Skin epidermis (tissue), 12 donors: Measurements from ENCODE around the gene TRAPPC5.

Source experiments
- H3K27ac ChIP-seq, 21 experiments: fragments of 200-600 bp; sonication (generic) in 11 of 21; one replicate each; pipeline ENCODE4 v1.5.0; 2020; ENCODE audit warnings: mild to moderate bottlenecking in 3 of 21, inconsistent platforms in 2 of 21, moderate library complexity in 2 of 21
- H3K4me3 ChIP-seq, 7 experiments: fragments of 200-600 bp; sonication (generic) in 2 of 7; one replicate each; pipeline ENCODE4 v1.5.0; 2020; ENCODE audit warnings: inconsistent platforms in 2 of 7, mild to moderate bottlenecking in 2 of 7, moderate library complexity in 1 of 7

Gene TRAPPC5

DNA sequence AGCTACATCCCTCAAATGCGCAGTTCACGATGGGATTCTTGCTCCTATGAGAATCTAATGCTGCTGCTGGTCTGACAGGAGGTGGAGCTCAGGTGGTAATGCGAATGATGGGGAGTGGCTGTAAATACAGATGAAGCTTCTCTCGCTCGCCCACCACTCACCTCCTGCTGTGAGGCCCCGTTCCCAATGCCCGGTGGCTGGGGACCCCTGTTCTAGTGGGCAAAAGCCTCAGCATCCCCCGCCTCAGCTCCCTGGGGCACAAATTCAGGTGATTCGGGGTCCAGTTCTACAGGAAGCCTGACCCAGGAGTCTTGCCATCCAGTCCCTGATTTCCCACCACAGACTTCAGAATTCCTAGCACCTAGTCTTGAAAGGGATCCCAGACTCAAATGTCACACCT, 8.1 kb upstream of the TRAPPC5 start:
- no peak overlapping the region for H3K4me3 ChIP-seq
- no peak overlapping the region for H3K27ac ChIP-seq

DNA sequence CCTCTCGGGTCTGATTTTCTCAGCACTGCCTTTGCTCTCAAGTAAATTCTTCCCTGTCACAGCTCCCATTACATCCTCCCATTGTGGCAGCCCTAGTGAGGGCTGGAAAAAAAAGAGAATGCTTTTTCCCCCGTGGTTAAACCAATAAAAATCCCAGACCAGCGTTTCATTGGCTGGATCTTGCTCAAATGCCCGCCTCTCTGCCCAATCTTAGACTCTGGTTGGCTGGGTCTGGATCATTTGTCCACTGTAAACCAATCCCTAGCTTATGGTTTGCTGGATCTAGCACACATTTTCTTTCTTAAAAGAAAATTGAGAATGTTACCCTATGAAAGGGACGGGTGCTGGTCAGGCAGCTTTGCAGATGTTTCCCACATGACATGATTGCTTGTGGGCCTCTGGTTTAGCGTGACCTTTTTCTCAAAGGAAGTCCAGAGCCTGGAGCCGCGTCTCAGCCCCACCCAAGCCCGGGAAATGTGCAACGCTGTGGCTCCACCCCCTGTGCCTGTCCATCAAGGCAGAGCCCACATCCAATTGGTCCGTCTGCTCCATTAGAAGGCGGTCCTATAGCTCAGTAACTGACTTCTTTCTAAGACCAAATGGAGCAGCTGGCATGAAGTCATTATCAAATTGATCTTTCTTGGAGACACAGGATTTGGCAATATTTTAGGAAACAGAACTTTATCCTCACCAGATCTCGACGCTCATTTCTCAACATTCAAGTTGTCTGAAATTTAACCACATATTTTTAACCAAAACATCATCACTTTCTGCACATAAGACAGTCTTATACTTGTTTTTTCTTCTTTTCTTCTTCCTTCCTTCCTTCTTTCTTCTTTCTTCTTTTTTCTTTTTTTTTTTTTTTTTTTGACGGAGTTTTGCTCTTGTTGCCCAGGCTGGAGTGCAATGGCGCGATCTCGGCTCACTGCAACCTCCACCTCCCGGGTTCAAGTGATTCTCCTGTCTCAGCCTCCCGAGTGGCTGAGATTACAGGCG, 6.3 kb upstream of the TRAPPC5 start:
- Histone ChIP-seq H3K27ac (peak overlapping the region in 1 of 21 experiments; percentile 21), H3K4me3 (no peak overlapping the region)

DNA sequence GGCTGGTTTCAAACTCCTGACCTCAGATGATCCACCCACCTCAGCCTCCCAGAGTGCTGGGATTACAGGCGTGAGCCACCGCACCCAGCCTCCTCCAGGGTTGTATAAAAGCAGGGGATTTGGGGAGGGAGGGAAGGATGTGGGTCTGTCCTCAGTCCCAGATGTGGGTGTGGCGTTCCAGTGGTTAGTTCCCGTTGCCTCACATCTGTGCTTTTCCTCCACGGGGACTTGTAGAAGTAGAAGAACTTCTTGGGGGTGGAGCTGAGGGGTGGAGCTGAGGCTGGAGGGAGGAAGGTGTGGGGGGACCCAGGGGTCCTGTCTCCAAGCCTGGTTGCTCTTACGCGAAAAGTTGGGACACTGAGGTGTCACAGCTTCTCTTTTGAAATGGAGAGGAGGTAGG, 4.3 kb upstream of the TRAPPC5 start:
- Histone ChIP-seq H3K27ac (peak overlapping the region in 1 of 21 experiments; percentile 26), H3K4me3 (no peak overlapping the region)

- Histone ChIP-seq H3K27ac (peak within 1 kb of the TSS in 3 of 21 experiments; percentile 0 to 48 (median 26)), H3K4me3 (no peak within 1 kb of the TSS)
These were observed 3.8 kb upstream of the TRAPPC5 start, which contains the start of gene MCEMP1 for GRCh38 chr19:7676854-7677253. TSS of gene MCEMP1 (plus strand) at chr19:7677090. CDS start at chr19:7677121, 31 bp downstream.

- H3K27ac ChIP-seq, result peak overlapping the region in 1 of 21 experiments; percentile 48
- no peak overlapping the region for H3K4me3 ChIP-seq
These were observed 2.8 kb upstream of the TRAPPC5 start for GRCh38 chr19:7677669-7678311.

DNA sequence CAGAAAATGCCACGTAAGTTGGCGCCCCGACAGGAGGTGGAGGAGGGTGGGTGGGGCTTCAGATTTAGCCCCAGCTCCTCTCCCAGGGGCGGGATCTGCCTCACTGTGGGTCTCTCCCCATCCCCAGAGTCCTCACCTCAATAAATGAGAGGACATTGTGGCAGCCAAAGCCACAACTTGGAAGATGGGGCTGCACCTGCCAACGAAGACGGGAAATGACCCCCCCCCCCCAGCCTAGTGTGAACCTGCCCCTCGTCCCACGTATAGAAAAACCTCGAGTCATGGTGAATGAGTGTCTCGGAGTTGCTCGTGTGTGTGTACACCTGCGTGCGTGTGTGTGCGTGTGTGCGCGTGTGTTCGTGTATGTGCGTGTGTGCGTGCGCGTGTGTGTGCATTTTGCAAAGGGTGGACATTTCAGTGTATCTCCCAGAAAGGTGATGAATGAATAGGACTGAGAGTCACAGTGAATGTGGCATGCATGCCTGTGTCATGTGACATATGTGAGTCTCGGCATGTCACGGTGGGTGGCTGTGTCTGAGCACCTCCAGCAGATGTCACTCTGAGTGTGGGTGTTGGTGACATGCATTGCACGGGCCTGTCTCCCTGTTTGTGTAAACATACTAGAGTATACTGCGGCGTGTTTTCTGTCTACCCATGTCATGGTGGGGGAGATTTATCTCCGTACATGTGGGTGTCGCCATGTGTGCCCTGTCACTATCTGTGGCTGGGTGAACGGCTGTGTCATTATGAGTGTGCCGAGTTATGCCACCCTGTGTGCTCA, 1.5 kb upstream of the TRAPPC5 start:
- H3K4me3 ChIP-seq, result no peak overlapping the region
- peak overlapping the region in 1 of 21 experiments; percentile 15 for H3K27ac ChIP-seq

- Histone ChIP-seq H3K4me3 (peak overlapping the region; percentile 84 to 100 (median 98)), H3K27ac (peak overlapping the region in 7 of 21 experiments; percentile 95 to 99 (median 97))
These were observed 645 bp upstream of the TRAPPC5 start for GRCh38 chr19:7679771-7680605.

GRCh38 chr19:7681340-7682174, 924 bp downstream of the TRAPPC5 start:
- H3K27ac ChIP-seq, result peak overlapping the region; percentile 65 to 99 (median 96)

DNA sequence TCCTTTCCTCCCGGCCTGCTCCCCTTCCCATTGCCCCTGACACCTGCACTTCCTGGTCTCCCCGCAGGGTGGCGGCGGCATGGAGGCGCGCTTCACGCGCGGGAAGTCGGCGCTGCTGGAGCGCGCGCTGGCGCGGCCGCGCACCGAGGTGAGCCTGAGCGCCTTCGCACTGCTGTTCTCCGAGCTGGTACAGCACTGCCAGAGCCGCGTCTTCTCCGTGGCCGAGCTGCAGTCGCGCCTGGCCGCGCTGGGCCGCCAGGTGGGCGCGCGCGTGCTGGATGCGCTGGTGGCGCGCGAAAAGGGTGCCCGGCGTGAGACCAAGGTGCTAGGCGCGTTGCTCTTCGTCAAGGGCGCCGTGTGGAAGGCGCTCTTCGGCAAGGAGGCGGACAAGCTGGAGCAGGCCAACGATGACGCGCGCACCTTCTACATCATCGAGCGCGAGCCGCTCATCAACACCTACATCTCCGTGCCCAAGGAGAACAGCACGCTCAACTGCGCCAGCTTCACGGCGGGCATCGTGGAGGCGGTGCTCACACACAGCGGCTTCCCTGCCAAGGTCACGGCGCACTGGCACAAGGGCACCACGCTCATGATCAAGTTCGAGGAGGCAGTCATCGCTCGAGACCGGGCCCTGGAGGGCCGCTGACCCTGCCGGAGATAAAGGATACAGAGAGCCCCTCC, 1.7 kb downstream of the TRAPPC5 start:
- Histone ChIP-seq H3K4me3 (peak overlapping the region in 4 of 7 experiments; percentile 90 to 100 (median 98)), H3K27ac (peak overlapping the region in 10 of 21 experiments; percentile 89 to 99 (median 96))

More at GRCh38 chr19:7681340-7682174, 924 bp downstream of the TRAPPC5 start:
- peak overlapping the region; percentile 84 to 100 (median 98) for H3K4me3 ChIP-seq

DNA sequence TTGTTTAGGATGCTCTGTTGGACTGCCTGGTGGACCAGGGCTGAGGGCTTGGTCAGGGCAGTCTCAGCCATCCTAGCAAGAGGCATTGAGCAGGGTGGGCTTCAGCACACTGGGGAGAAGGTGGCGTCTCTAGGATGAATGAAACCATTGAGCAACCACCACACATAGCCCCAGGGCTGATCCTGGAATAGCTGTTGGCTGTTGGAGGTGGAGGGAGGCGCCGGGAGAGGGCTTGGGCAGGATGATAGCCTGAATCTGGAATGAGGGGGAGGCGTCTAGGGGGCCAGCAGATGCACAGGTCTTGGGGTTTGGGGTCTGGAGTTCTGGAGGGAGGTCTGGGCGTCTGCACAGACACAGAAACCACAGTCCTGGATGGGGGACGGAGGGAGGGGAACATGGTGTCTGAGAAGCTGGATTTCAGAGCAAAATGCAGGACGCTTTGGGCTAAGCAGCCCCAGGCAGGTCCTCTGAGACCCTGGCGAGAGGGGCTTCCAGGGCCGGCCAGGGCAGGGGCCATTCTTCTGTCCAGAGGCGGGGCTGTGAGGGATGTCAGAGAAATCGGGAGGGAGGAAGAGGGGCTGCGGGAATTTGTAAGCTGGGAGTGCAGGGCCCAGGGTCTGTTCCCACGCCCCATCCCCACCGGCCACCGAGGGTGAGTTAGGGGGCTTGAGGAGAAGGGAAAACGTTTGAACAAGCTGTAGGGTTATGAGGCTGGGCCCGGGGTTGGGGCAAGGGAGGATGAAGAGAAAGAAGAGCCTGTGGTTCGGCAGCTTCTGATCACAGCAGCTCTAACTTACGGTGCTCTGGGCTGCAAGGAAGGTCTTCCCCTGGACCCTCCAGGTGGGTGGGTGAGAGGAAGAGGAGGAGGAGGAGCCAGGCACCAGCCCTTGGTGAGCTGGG, 5.2 kb downstream of the TRAPPC5 start:
- no peak overlapping the region for H3K27ac ChIP-seq
- no peak overlapping the region for H3K4me3 ChIP-seq

GRCh38 chr19:7687177-7687576, 6.5 kb downstream of the TRAPPC5 start:
- H3K4me3 ChIP-seq, result no peak overlapping the region
- no peak overlapping the region for H3K27ac ChIP-seq

DNA sequence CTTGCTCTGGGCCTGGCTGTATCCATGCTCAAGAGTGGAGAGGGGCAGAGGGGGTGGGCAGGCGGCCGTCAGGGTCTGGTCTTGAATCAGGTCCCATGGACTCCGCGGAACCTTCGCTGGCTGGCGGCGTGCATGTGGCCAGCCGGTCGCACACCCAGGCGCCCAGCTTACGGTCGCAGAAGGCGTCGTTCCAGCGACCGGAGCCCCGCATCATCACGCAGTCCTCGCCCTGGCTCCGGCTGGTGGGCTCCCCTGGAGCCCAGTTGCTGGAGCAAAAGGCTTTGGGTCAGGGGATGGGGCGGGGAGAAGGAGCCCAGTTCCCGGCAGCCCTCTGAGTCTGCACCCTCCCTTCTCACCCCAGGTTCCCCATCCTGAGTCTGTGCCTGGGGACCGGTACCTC, 8.5 kb downstream of the TRAPPC5 start:
- Histone ChIP-seq H3K27ac (no peak overlapping the region), H3K4me3 (no peak overlapping the region)

DNA sequence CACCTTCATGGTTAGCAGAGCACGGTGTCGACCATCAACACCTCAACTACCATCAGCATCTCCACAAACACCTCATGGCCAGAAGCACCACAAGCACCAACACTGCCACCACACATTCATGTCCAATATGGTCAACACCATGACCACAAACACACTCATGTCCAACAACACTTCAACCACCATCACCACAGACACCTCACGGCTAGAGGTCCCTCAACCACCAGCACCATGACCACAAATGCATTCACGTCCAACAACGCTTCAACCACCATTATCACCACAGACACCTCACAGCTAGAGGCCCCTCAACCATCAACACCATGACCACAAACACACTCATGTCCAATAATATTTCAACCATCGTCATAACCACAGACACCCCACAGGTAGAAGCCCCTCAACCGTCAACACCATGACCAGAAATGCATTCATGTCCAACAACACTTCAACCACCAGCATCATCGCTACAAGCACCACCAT, 10.2 kb downstream of the TRAPPC5 start:
- H3K27ac ChIP-seq, result no peak overlapping the region
- no peak overlapping the region for H3K4me3 ChIP-seq

- Histone ChIP-seq H3K4me3 (no peak overlapping the region), H3K27ac (no peak overlapping the region)
These were observed 10.9 kb downstream of the TRAPPC5 start for GRCh38 chr19:7691497-7691896.

DNA sequence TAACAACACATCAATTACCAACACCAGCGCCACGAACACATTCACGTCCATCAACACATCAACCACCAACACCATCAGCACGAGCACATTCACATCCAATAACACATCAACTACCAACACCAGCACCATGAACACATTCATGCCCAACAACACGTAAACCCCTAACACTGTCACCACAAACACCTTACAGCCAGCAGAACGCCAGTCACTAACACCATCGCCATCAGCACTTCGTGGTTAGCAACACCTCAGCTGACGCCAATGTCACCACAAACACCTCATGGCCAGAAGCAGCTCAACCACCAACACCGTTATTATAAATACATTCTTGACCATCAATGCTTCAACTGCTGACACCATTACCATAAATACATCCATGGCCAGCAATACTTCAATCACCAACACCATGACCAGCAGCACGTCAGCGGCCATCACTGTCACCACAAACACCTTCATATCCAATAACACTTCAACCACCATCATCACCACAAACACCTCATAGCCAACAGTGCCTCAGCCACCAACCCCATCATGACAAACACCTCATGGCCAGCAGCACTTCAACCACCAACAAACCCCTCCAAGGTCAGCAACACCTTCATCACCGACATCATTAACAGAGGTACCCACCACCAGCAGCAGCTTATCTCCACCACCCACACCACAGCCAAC, 11.9 kb downstream of the TRAPPC5 start:
- no peak overlapping the region for H3K27ac ChIP-seq

DNA sequence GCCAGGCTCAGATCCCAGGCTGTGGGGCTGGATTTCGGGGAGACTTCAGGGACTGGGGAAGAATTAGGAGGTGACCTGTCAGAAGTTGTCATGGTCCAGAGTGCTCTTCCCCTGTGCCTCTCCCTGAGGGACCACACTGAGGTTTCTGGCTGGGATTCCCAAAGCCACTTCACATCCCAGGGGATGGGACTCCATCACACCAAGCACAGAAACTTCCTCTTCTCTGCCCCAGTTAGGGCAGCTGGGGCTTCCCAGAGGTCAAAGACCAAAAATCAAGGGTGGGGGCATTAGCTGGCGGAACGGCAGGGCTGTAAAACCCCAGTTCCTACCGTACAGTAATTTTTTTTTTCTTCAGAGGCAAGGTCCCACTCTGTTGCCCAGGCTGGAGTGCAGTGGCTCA, 13.9 kb downstream of the TRAPPC5 start:
- H3K4me3 ChIP-seq, result no peak overlapping the region
- no peak overlapping the region for H3K27ac ChIP-seq

More for the DNA sequence above, 11.9 kb downstream of the TRAPPC5 start:
- no peak overlapping the region for H3K4me3 ChIP-seq
